GM12874 (cell line): ENCODE measurements around the gene HDDC3.

ENCODE experiments used
- TF ChIP-seq, protein P1 (sequence below): IDR thresholded peaks from 2 replicates; pipeline ENCODE4 v1.5.1; 2011; ENCODE audit warnings: low read depth, mild to moderate bottlenecking, control low read depth, low read length, moderate library complexity; ENCODE audit not compliant: insufficient read depth

HDDC3 gene

DNA sequence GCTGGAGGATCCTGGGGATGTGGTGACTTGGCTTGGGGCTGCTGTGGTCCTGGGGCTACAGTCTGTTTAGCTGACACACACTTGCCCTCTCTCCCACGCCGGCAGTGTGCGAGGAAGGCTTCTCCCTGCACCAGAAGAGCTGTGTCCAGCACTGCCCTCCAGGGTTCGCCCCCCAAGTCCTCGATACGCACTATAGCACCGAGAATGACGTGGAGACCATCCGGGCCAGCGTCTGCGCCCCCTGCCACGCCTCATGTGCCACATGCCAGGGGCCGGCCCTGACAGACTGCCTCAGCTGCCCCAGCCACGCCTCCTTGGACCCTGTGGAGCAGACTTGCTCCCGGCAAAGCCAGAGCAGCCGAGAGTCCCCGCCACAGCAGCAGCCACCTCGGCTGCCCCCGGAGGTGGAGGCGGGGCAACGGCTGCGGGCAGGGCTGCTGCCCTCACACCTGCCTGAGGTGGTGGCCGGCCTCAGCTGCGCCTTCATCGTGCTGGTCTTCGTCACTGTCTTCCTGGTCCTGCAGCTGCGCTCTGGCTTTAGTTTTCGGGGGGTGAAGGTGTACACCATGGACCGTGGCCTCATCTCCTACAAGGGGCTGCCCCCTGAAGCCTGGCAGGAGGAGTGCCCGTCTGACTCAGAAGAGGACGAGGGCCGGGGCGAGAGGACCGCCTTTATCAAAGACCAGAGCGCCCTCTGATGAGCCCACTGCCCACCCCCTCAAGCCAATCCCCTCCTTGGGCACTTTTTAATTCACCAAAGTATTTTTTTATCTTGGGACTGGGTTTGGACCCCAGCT, 51.0 kb downstream of the HDDC3 start:
- TF ChIP-seq, protein P1, sequence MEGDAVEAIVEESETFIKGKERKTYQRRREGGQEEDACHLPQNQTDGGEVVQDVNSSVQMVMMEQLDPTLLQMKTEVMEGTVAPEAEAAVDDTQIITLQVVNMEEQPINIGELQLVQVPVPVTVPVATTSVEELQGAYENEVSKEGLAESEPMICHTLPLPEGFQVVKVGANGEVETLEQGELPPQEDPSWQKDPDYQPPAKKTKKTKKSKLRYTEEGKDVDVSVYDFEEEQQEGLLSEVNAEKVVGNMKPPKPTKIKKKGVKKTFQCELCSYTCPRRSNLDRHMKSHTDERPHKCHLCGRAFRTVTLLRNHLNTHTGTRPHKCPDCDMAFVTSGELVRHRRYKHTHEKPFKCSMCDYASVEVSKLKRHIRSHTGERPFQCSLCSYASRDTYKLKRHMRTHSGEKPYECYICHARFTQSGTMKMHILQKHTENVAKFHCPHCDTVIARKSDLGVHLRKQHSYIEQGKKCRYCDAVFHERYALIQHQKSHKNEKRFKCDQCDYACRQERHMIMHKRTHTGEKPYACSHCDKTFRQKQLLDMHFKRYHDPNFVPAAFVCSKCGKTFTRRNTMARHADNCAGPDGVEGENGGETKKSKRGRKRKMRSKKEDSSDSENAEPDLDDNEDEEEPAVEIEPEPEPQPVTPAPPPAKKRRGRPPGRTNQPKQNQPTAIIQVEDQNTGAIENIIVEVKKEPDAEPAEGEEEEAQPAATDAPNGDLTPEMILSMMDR, result no peak

DNA sequence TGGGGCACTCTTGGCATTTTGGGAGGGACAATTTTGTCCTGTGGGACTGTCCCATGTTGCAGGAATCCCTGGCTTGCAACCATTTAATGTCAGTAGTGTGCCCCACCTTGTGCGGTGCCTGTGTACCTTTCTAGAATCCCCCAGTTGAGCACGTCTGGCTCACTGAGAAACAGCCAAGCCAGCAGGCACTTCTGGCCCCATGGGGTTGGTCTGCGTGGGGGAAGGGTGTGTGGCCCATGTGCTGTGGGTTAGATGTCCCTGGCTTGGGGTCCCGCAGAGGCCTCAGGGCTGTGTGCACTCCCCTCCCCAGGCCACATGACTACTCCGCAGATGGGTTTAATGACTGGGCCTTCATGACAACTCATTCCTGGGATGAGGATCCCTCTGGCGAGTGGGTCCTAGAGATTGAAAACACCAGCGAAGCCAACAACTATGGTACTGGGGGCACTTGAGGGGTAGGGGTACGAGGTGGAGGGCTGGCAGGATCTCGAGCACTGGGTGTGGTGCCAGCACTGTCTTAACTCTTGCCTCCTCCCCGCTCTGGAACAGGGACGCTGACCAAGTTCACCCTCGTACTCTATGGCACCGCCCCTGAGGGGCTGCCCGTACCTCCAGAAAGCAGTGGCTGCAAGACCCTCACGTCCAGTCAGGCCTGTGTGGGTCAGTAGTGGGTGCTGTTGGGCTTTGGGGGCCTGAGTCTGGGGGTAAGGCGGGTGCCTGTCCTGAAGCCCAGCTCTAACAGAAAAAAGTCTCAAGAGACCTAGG, 51.8 kb downstream of the HDDC3 start:
- TF ChIP-seq, protein P1, result no peak
